COLO668 (cell line): ENCODE measurements around the gene RIPK4.

Experiments
- DNase-seq: peaks from one replicate; lab custom pipeline; 2025; ENCODE audit not compliant: unreplicated experiment; lab: John Stamatoyannopoulos, UW

Gene RIPK4

GRCh38 chr21:41769933-41770332 lies 3.1 kb upstream of the RIPK4 start:
- peak; percentile 23 for DNase-seq

- no peak for DNase-seq
These were observed 2.7 kb upstream of the RIPK4 start for GRCh38 chr21:41769521-41769920.

- DNase-seq, result peak; percentile 65
These were observed 2.3 kb upstream of the RIPK4 start for GRCh38 chr21:41769111-41769510.

- DNase-seq, result peak; percentile 95
These were observed 1.7 kb upstream of the RIPK4 start for GRCh38 chr21:41768437-41769042.

GRCh38 chr21:41767606-41768436 lies 969 bp upstream of the RIPK4 start:
- peak; percentile 59 for DNase-seq

- DNase-seq, result peak; percentile 59
These were observed 624 bp downstream of the RIPK4 start for GRCh38 chr21:41765973-41766882.

- DNase-seq, result peak; percentile 40
These were observed 1.4 kb downstream of the RIPK4 start for GRCh38 chr21:41765420-41765821.

- peak; percentile 57 for DNase-seq
These were observed 2.1 kb downstream of the RIPK4 start for GRCh38 chr21:41764558-41765419.

- DNase-seq, result peak; percentile 37
These were observed 2.9 kb downstream of the RIPK4 start for GRCh38 chr21:41763996-41764395.

GRCh38 chr21:41763398-41763931 lies 3.4 kb downstream of the RIPK4 start:
- peak; percentile 58 for DNase-seq

- no peak for DNase-seq
These were observed 4.1 kb downstream of the RIPK4 start for GRCh38 chr21:41762753-41763152.

- DNase-seq, result peak; percentile 60
These were observed 4.8 kb downstream of the RIPK4 start for GRCh38 chr21:41761934-41762635.

GRCh38 chr21:41761211-41761933 lies 5.5 kb downstream of the RIPK4 start:
- DNase-seq, result peak; percentile 43

- no peak for DNase-seq
These were observed 6.4 kb downstream of the RIPK4 start for GRCh38 chr21:41760411-41760810.

GRCh38 chr21:41759926-41760325 lies 6.9 kb downstream of the RIPK4 start:
- DNase-seq, result no peak

- peak; percentile 51 for DNase-seq
These were observed 7.5 kb downstream of the RIPK4 start for GRCh38 chr21:41759214-41759840.

GRCh38 chr21:41758550-41758949 lies 8.3 kb downstream of the RIPK4 start:
- no peak for DNase-seq

GRCh38 chr21:41755934-41756773 lies 10.7 kb downstream of the RIPK4 start:
- DNase-seq, result no peak
